ENCODE data around the gene SLC24A3. TPM values are rescaled to one million over a fixed set of nuclear protein-coding genes. Genes with fewer than 3 reads are reported as not detected.

The SLC24A3 gene
- polyA plus RNA-seq, 1 donor (not counting 4 experiments of a cell fraction or from before 2014, with no cell fraction given): 0.17 TPM

GRCh38 chr20:19562426-19562825 lies 350.0 kb downstream of the SLC24A3 start:
- Histone ChIP-seq H3K36me3 (ENCODE audit: control insufficient read depth in 2 of 2, extremely low read depth in 1 of 2, insufficient read depth in 2 of 2, low read length in 2 of 2) (no peaks in the 10 kb centered on the region), H4K20me1 (ENCODE audit: control insufficient read depth, extremely low read depth, insufficient read depth, low read length) (no peaks in the 10 kb centered on the region), H3K9me3 (ENCODE audit: control insufficient read depth, low read depth, low read length) (no peaks in the 10 kb centered on the region), H3K79me2 (ENCODE audit: control insufficient read depth, insufficient read depth, low read length) (no peaks in the 10 kb centered on the region), H3K27ac (ENCODE audit: control insufficient read depth, insufficient read depth, low read length) (no peak overlapping the region), H3K9ac (ENCODE audit: control insufficient read depth, extremely low read depth, insufficient read depth, low read length) (no peak overlapping the region), H3K9me1 (ENCODE audit: control insufficient read depth, extremely low read depth, insufficient read depth, low read length) (no peaks in the 10 kb centered on the region), H3K4me1 (ENCODE audit: control insufficient read depth, extremely low read depth, insufficient read depth, low read length) (no peaks in the 10 kb centered on the region), H3K4me3 (ENCODE audit: control insufficient read depth in 2 of 3, extremely low read depth in 1 of 3, insufficient read depth in 2 of 3, low read depth in 1 of 3, low read length in 3 of 3) (no peak overlapping the region), H3K4me2 (ENCODE audit: control insufficient read depth, extremely low read depth, insufficient read depth, low read depth, low read length) (no peak overlapping the region), H3K27me3 (ENCODE audit: control insufficient read depth, extremely low read depth, insufficient read depth, low read length) (no peaks in the 10 kb centered on the region), H2AFZ (ENCODE audit: control insufficient read depth, low read length) (no peak overlapping the region)
- FAIRE-seq (no peak), DNase-seq (ENCODE audit: low read depth, low spot score) (no peak)
- dilution Hi-C loops (cut with MboI; ENCODE audit: extremely low pct_ligation_motif_present, low sequenced_read_pairs): no loop called here
- no peak for TF ChIP-seq CTCF (optimal IDR thresholded peaks at IDR 0.05 in 1 of 3, IDR thresholded peaks at IDR 0.05 in 1 of 3, conservative IDR thresholded peaks at IDR 0.05 in 1 of 3; ENCODE audit: extremely low read depth in 1 of 3, insufficient read depth in 2 of 3, low read length in 3 of 3)
- TF ChIP-seq EZH2 (IDR thresholded peaks at IDR 0.05; ENCODE audit: low read length): no peak

GRCh38 chr20:19564261-19564660 lies 351.8 kb downstream of the SLC24A3 start:
- FAIRE-seq (no peak), DNase-seq (ENCODE audit: low read depth, low spot score) (no peak)
- no peak for TF ChIP-seq EZH2 (IDR thresholded peaks at IDR 0.05; ENCODE audit: low read length)
- no peak for TF ChIP-seq CTCF (optimal IDR thresholded peaks at IDR 0.05 in 1 of 3, IDR thresholded peaks at IDR 0.05 in 1 of 3, conservative IDR thresholded peaks at IDR 0.05 in 1 of 3; ENCODE audit: extremely low read depth in 1 of 3, insufficient read depth in 2 of 3, low read length in 3 of 3)
- Histone ChIP-seq H4K20me1 (ENCODE audit: control insufficient read depth, extremely low read depth, insufficient read depth, low read length) (no peaks in the 10 kb centered on the region), H3K4me3 (ENCODE audit: control insufficient read depth in 2 of 3, extremely low read depth in 1 of 3, insufficient read depth in 2 of 3, low read depth in 1 of 3, low read length in 3 of 3) (no peak overlapping the region), H3K9me3 (ENCODE audit: control insufficient read depth, low read depth, low read length) (no peaks in the 10 kb centered on the region), H3K27me3 (ENCODE audit: control insufficient read depth, extremely low read depth, insufficient read depth, low read length) (no peaks in the 10 kb centered on the region), H3K9me1 (ENCODE audit: control insufficient read depth, extremely low read depth, insufficient read depth, low read length) (no peaks in the 10 kb centered on the region), H3K27ac (ENCODE audit: control insufficient read depth, insufficient read depth, low read length) (no peak overlapping the region), H3K4me2 (ENCODE audit: control insufficient read depth, extremely low read depth, insufficient read depth, low read depth, low read length) (no peak overlapping the region), H3K36me3 (ENCODE audit: control insufficient read depth in 2 of 2, extremely low read depth in 1 of 2, insufficient read depth in 2 of 2, low read length in 2 of 2) (no peaks in the 10 kb centered on the region), H2AFZ (ENCODE audit: control insufficient read depth, low read length) (no peak overlapping the region), H3K9ac (ENCODE audit: control insufficient read depth, extremely low read depth, insufficient read depth, low read length) (no peak overlapping the region), H3K4me1 (ENCODE audit: control insufficient read depth, extremely low read depth, insufficient read depth, low read length) (no peaks in the 10 kb centered on the region), H3K79me2 (ENCODE audit: control insufficient read depth, insufficient read depth, low read length) (no peaks in the 10 kb centered on the region)
- dilution Hi-C loops (cut with MboI; ENCODE audit: extremely low pct_ligation_motif_present, low sequenced_read_pairs): no loop called here
